ENCODE data around the gene SNX21. TPM values are rescaled to one million over a fixed set of nuclear protein-coding genes. Genes with fewer than 3 reads are reported as not detected.

The SNX21 gene
- total RNA-seq, 2 donors from 2014 or later, result 18.0 to 18.8 TPM

DNA sequence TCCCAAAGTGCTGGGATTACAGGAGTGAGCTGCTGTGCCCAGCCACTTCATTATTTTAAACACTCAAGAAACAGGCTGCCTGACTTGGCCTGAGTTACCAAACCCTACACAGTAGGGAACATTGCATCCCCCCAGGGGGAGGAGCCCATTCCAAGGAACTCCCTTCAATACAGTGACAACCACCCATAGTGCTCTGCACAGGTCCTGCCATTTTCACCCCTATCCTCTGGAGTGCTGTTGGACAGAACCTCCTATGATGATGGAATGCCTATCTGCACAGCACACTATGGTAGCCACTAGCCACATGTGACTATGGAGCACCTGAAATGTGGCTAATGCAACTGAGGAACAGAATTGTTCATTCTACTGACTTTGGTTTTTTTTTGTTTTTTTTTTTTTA is 11.9 kb downstream of the SNX21 start:
- peaks cover 4% of the 10 kb centered on the region for H3K9me3 Mint-ChIP-seq

DNA sequence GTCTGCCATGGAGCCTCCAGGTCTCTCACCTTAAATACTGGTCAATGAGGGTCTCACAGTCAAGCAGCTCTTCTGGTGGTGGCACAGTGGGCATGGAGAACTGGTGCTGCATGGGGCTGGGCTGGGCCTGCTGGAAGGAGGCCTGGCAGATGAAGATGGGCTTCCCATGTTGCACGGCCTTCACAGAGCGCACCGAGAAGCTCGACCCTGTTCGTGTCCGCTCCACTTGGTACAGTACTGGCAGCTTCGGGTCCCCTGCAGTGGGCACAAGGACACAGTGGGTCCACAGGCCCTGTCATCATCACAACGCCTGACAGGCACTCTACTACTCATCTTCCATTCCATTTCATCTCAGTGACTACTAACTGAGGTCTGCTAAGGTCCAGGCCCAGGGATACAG is 14.8 kb downstream of the SNX21 start:
- no peaks in the 10 kb centered on the region for H3K4me1 ChIP-seq (ENCODE audit: control insufficient read depth, insufficient read depth, low read length)
- peaks cover 21% of the 10 kb centered on the region for H3K9me3 ChIP-seq (ENCODE audit: control insufficient read depth, low read length)
- WGBS, 2 experiments (ENCODE audit: insufficient coverage in 1 of 2, insufficient read length in 1 of 2), result 92 to 95% methylated on average over 7 to 8 of the region's 8 CpGs
- peaks cover 74% of the 10 kb centered on the region for H3K36me3 ChIP-seq (ENCODE audit: control insufficient read depth, insufficient read depth, low read length)
- no peak overlapping the region for H3K27ac ChIP-seq (ENCODE audit: low read depth, low read length)
- H3K9ac ChIP-seq (ENCODE audit: extremely low read depth, low read length, poor library complexity, severe bottlenecking), result no peak overlapping the region
- H3K36me3 Mint-ChIP-seq (ENCODE audit: low read depth), result peaks cover 70% of the 10 kb centered on the region
- H3K27ac Mint-ChIP-seq, result peak overlapping the region; percentile 30
- H3K4me3 Mint-ChIP-seq, result no peak overlapping the region
- H3K4me3 ChIP-seq (ENCODE audit: low read length), result no peak overlapping the region
- DNase-seq, result no peak
- no peaks in the 10 kb centered on the region for H3K27me3 Mint-ChIP-seq (ENCODE audit: insufficient read depth)
- H3K4me1 Mint-ChIP-seq, result peaks cover 8% of the 10 kb centered on the region
- TF ChIP-seq, protein P1, sequence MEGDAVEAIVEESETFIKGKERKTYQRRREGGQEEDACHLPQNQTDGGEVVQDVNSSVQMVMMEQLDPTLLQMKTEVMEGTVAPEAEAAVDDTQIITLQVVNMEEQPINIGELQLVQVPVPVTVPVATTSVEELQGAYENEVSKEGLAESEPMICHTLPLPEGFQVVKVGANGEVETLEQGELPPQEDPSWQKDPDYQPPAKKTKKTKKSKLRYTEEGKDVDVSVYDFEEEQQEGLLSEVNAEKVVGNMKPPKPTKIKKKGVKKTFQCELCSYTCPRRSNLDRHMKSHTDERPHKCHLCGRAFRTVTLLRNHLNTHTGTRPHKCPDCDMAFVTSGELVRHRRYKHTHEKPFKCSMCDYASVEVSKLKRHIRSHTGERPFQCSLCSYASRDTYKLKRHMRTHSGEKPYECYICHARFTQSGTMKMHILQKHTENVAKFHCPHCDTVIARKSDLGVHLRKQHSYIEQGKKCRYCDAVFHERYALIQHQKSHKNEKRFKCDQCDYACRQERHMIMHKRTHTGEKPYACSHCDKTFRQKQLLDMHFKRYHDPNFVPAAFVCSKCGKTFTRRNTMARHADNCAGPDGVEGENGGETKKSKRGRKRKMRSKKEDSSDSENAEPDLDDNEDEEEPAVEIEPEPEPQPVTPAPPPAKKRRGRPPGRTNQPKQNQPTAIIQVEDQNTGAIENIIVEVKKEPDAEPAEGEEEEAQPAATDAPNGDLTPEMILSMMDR (conservative IDR thresholded peaks at IDR 0.05), result no peak
- no peaks in the 10 kb centered on the region for H3K27me3 ChIP-seq (ENCODE audit: control insufficient read depth, insufficient read depth, low read length, poor library complexity, severe bottlenecking)
- H3K9me3 Mint-ChIP-seq, result peaks cover 7% of the 10 kb centered on the region

More for the DNA sequence above, 11.9 kb downstream of the SNX21 start:
- no peak for DNase-seq
- H3K4me3 ChIP-seq (ENCODE audit: low read length), result no peak overlapping the region
- H3K4me1 ChIP-seq (ENCODE audit: control insufficient read depth, insufficient read depth, low read length), result no peaks in the 10 kb centered on the region
- peaks cover 67% of the 10 kb centered on the region for H3K36me3 ChIP-seq (ENCODE audit: control insufficient read depth, insufficient read depth, low read length)
- no peaks in the 10 kb centered on the region for H3K4me1 Mint-ChIP-seq
- H3K27ac Mint-ChIP-seq, result no peak overlapping the region
- H3K9me3 ChIP-seq (ENCODE audit: control insufficient read depth, low read length), result peaks cover 6% of the 10 kb centered on the region
- H3K9ac ChIP-seq (ENCODE audit: extremely low read depth, low read length, poor library complexity, severe bottlenecking), result no peak overlapping the region
- H3K27me3 Mint-ChIP-seq (ENCODE audit: insufficient read depth), result no peaks in the 10 kb centered on the region
- no peak overlapping the region for H3K4me3 Mint-ChIP-seq
- TF ChIP-seq, protein P1 (conservative IDR thresholded peaks at IDR 0.05), result no peak
- H3K36me3 Mint-ChIP-seq (ENCODE audit: low read depth), result peaks cover 64% of the 10 kb centered on the region
- H3K27ac ChIP-seq (ENCODE audit: low read depth, low read length), result no peak overlapping the region
- H3K27me3 ChIP-seq (ENCODE audit: control insufficient read depth, insufficient read depth, low read length, poor library complexity, severe bottlenecking), result no peaks in the 10 kb centered on the region

DNA sequence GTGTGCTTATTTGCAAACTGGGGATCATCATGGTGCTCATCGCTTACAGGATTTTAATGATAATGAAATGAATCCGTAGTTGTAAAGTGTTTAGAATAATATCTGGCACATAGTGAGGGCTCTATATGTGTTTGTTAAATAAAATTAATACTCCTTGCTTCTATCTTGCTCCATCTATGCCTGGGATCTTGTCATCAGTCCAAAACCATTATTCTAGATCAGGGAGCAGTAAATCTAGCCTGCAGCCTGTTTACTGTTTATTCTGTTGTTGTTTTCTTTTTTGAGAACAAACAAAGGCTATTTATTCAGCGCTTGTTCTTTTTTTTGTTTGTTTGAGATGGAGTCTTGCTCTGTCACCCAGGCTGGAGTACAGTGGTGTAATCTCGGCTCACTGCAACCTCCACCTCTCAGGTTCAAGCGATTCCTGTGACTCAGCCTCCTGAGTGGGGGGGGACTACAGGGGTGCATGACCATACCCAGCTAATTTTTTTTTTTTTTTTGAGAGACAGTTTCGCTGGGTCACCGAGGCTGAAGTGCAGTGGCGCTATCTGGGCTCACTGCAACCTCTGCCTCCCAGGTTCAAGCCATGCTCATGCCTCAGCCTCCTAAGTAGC is 15.5 kb downstream of the SNX21 start:
- H3K27me3 ChIP-seq (ENCODE audit: control insufficient read depth, insufficient read depth, low read length, poor library complexity, severe bottlenecking), result no peaks in the 10 kb centered on the region
- peaks cover 67% of the 10 kb centered on the region for H3K36me3 Mint-ChIP-seq (ENCODE audit: low read depth)

More for the DNA sequence above, 15.5 kb downstream of the SNX21 start:
- no peak overlapping the region for H3K9ac ChIP-seq (ENCODE audit: extremely low read depth, low read length, poor library complexity, severe bottlenecking)
- Mint-ChIP-seq H3K4me3 (no peak overlapping the region), H3K4me1 (peaks cover 15% of the 10 kb centered on the region), H3K9me3 (peaks cover 7% of the 10 kb centered on the region), H3K27ac (peak overlapping the region; percentile 30), H3K27me3 (ENCODE audit: insufficient read depth) (no peaks in the 10 kb centered on the region)
- H3K4me3 ChIP-seq (ENCODE audit: low read length), result no peak overlapping the region
- H3K9me3 ChIP-seq (ENCODE audit: control insufficient read depth, low read length), result peaks cover 21% of the 10 kb centered on the region
- DNase-seq, result no peak
- H3K36me3 ChIP-seq (ENCODE audit: control insufficient read depth, insufficient read depth, low read length), result peaks cover 71% of the 10 kb centered on the region
- H3K27ac ChIP-seq (ENCODE audit: low read depth, low read length), result no peak overlapping the region
- WGBS, 2 experiments (ENCODE audit: insufficient coverage in 1 of 2, insufficient read length in 1 of 2), result 96 to 100% methylated on average over 2 to 8 of the region's 8 CpGs
- TF ChIP-seq, protein P1 (conservative IDR thresholded peaks at IDR 0.05), result no peak
- no peaks in the 10 kb centered on the region for H3K4me1 ChIP-seq (ENCODE audit: control insufficient read depth, insufficient read depth, low read length)
